NK-92 (cell line): ENCODE results near the gene LAMA2.

Experiments
- DNase-seq: peaks from one replicate; lab custom pipeline; 2025; ENCODE audit not compliant: unreplicated experiment; lab: John Stamatoyannopoulos, UW

LAMA2 gene

GRCh38 chr6:129208415-129209034 is 325.6 kb downstream of the LAMA2 start:
- DNase-seq = no peak

GRCh38 chr6:129209355-129209754 is 326.4 kb downstream of the LAMA2 start:
- no peak for DNase-seq

- no peak for DNase-seq
These were observed 327.7 kb downstream of the LAMA2 start for GRCh38 chr6:129210684-129211083.

- DNase-seq = no peak
These were observed 328.7 kb downstream of the LAMA2 start for GRCh38 chr6:129211626-129212025.

- DNase-seq = no peak
These were observed 329.1 kb downstream of the LAMA2 start for GRCh38 chr6:129212081-129212480.

- no peak for DNase-seq
These were observed 332.3 kb downstream of the LAMA2 start for GRCh38 chr6:129215246-129215645.

- DNase-seq = no peak
These were observed 333.1 kb downstream of the LAMA2 start for GRCh38 chr6:129215916-129216520.

GRCh38 chr6:129217701-129218100 is 334.8 kb downstream of the LAMA2 start:
- DNase-seq = no peak

- no peak for DNase-seq
These were observed 350.7 kb downstream of the LAMA2 start for GRCh38 chr6:129233458-129234134.

- DNase-seq = no peak
These were observed 352.4 kb downstream of the LAMA2 start for GRCh38 chr6:129235167-129236000.

GRCh38 chr6:129236001-129236517 is 353.1 kb downstream of the LAMA2 start:
- no peak for DNase-seq

GRCh38 chr6:129238991-129239390 is 356.1 kb downstream of the LAMA2 start:
- no peak for DNase-seq

GRCh38 chr6:129239825-129240491 is 357.0 kb downstream of the LAMA2 start:
- no peak for DNase-seq

GRCh38 chr6:129240492-129240853 is 357.5 kb downstream of the LAMA2 start:
- DNase-seq = no peak

GRCh38 chr6:129242546-129242945 is 359.6 kb downstream of the LAMA2 start:
- DNase-seq = no peak

GRCh38 chr6:129243377-129243776 is 360.4 kb downstream of the LAMA2 start:
- no peak for DNase-seq

- no peak for DNase-seq
These were observed 366.0 kb downstream of the LAMA2 start for GRCh38 chr6:129248946-129249345.

GRCh38 chr6:129251669-129252376 is 368.9 kb downstream of the LAMA2 start:
- no peak for DNase-seq

GRCh38 chr6:129252377-129253071 is 369.6 kb downstream of the LAMA2 start:
- DNase-seq = no peak

GRCh38 chr6:129253242-129253641 is 370.3 kb downstream of the LAMA2 start:
- no peak for DNase-seq
